Neutrophil (primary cell): ENCODE measurements around the gene RMI2.

Source experiments
- H3K27ac ChIP-seq: fragments of 200-600 bp; sonication (generic); 2 replicates; pipeline ENCODE4 v1.5.1; 2016; ENCODE audit warnings: mild to moderate bottlenecking, moderate library complexity
- H3K27me3 ChIP-seq: fragments of 200-600 bp; sonication (generic); 2 replicates; pipeline ENCODE4 v1.6.0; 2016; ENCODE audit warnings: mild to moderate bottlenecking
- H3K36me3 ChIP-seq: fragments of 200-600 bp; sonication (generic); 2 replicates; pipeline ENCODE4 v1.5.1; 2017
- H3K4me1 ChIP-seq, 2 experiments: fragments of 200-600 bp in 1 of 2; sonication (generic) in 1 of 2; 1 replicate in 1 of 2; 2 replicates in 1 of 2; pipeline versions ENCODE4 v1.5.1 to v1.6.1; 2013 to 2016; ENCODE audit warnings: low read depth in 1 of 2, low read length in 1 of 2, mild to moderate bottlenecking in 1 of 2, moderate library complexity in 1 of 2; ENCODE audit not compliant: control insufficient read depth in 1 of 2, insufficient read depth in 1 of 2
- H3K4me3 ChIP-seq, 2 experiments: fragments of 200-600 bp in 1 of 2; sonication (generic) in 1 of 2; 1 replicate in 1 of 2; 2 replicates in 1 of 2; pipeline ENCODE4 v1.5.1; 2013 to 2016; ENCODE audit warnings: low read depth in 1 of 2, low read length in 1 of 2, mild to moderate bottlenecking in 1 of 2, moderate library complexity in 1 of 2
- H3K9me3 ChIP-seq: fragments of 200-600 bp; sonication (generic); 2 replicates; pipeline ENCODE4 v1.5.1; 2016
- CTCF ChIP-seq: fragments of 200-600 bp; sonication (generic); IDR thresholded peaks from 2 replicates; pipeline ENCODE4 v1.5.1; 2016; ENCODE audit warnings: antibody characterized with exemption

The RMI2 gene

DNA sequence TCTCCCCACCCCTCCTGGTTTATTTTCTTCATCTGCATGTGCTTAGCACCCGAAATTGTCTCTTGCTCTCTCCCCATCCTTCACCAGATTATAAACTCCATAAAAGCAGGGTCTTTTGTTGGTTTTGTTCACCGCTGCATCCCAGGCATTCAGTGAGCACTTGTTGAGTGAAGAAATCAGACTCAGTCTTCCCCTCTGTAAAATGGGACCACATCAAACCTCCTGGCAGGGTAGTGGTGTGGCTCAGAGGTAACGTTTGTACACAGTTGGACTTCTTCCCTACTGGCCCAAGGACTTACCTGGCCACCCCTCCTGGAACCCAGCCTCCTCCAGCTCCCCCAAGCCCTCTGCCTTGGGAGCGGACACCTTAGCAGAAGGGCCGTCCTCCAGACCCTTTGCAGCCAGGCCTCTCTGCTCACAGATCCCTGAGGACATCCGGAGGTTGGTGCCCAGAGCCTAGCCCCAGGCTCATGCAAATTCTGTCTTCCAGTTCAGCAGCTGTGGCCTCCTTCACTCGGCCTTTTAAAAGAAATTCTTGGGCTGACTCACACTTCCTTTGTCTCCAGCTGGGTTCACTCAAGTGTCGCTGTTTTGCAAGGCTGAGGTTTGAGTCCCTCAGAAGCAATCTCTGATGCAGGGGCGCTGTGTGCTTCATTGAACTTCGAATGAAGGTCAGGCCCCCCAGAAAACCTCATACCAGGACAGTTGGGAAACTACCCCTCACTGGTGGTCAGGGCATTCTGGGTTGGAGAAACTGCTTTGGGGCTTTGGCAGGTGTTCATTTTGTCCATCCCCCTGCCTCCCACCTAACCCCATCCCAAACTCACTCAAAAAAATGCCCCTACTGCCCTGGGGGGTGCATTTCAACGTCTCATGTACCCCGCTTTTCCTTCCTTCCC lies 16.8 kb upstream of the RMI2 start:
- no peaks in the 10 kb centered on the region for H3K27me3 ChIP-seq
- no peaks in the 10 kb centered on the region for H3K36me3 ChIP-seq
- no peak for TF ChIP-seq CTCF
- H3K4me1 ChIP-seq = peaks cover 2 to 9% of the 10 kb centered on the region in 2 experiments
- no peaks in the 10 kb centered on the region for H3K9me3 ChIP-seq
- H3K4me3 ChIP-seq = no peak overlapping the region
- no peak overlapping the region for H3K27ac ChIP-seq

DNA sequence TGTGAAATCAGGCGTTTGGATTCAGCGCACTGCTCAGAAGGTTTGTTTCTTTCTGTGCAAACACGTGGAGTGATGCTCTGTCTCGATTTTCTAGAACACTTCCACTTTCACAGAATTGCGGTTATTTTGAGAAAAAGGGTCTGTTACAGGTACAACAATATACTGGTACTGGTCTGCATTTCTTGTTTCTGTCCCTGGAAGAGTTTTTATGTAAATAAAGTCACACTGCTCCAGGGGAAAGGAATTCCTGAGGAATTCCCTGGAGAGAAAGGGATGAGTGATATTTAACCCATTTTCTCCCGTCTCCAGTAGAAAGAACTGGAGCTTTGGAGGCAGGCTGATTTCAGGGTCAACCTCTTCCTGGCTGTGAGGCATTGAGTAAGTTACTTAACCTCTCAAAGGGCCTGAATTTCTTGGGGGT lies 16.2 kb upstream of the RMI2 start:
- Histone ChIP-seq H3K9me3 (no peaks in the 10 kb centered on the region), H3K4me1 (peaks cover 2 to 9% of the 10 kb centered on the region in 2 experiments), H3K36me3 (no peaks in the 10 kb centered on the region), H3K4me3 (no peak overlapping the region), H3K27ac (no peak overlapping the region), H3K27me3 (no peaks in the 10 kb centered on the region)
- no peak for TF ChIP-seq CTCF

GRCh38 chr16:11329891-11330290 lies 15.4 kb upstream of the RMI2 start:
- Histone ChIP-seq H3K4me1 (peaks cover 2 to 9% of the 10 kb centered on the region in 2 experiments), H3K36me3 (no peaks in the 10 kb centered on the region), H3K27me3 (no peaks in the 10 kb centered on the region), H3K4me3 (no peak overlapping the region), H3K27ac (no peak overlapping the region), H3K9me3 (no peaks in the 10 kb centered on the region)
- no peak for TF ChIP-seq CTCF

GRCh38 chr16:11330526-11331237 lies 14.6 kb upstream of the RMI2 start:
- Histone ChIP-seq H3K27ac (no peak overlapping the region), H3K4me3 (no peak overlapping the region), H3K9me3 (no peaks in the 10 kb centered on the region), H3K27me3 (no peaks in the 10 kb centered on the region), H3K4me1 (peaks cover 2 to 9% of the 10 kb centered on the region in 2 experiments), H3K36me3 (no peaks in the 10 kb centered on the region)
- no peak for TF ChIP-seq CTCF

DNA sequence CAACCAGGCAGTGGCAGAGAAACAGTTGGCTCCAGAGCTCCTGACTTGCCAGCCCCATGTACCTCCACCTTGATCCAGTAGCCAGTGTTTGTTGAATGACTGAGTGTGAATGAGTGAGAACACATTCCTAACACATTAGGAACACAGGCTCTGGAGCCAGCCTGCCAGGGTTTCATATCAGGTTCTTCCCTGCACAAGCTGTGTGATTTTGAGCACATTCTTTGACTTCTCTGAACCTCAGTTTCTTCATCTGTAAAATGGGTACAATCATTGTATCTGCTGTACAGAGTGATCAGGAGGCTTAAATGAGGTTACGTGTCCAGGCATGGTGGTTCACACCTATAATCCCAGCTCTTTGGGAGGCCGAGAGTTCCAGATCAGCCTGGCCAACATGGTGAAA lies 13.3 kb upstream of the RMI2 start:
- no peak overlapping the region for H3K27ac ChIP-seq

More for the DNA sequence above, 13.3 kb upstream of the RMI2 start:
- Histone ChIP-seq H3K36me3 (no peaks in the 10 kb centered on the region), H3K9me3 (no peaks in the 10 kb centered on the region), H3K4me3 (no peak overlapping the region), H3K4me1 (peaks cover 2 to 9% of the 10 kb centered on the region in 2 experiments), H3K27me3 (no peaks in the 10 kb centered on the region)
- TF ChIP-seq CTCF = no peak
